WTC11 (cell line): ENCODE data around the gene LHX3. TPM values are rescaled to one million over a fixed set of nuclear protein-coding genes. Genes with fewer than 3 reads are reported as not detected.

Experiments
- ATAC-seq: fragments of 200-7000 bp; cut with Tn5 transposase; 2 replicates; pipeline ENCODE4 v1.10.0; 2021; ENCODE audit warnings: mild to moderate bottlenecking, moderate library complexity
- CTCF ChIA-PET: fragments of 300-600 bp; sonication (Branson Sonifier 250); formaldehyde crosslinking; loops from one replicate; lab custom pipeline; 2021; ENCODE audit warnings: antibody characterized with exemption; lab: Charles Lee
- POLR2A ChIA-PET: fragments of 350-600 bp; sonication (Branson Sonifier 250); formaldehyde crosslinking; loops from one replicate; lab custom pipeline; 2021; ENCODE audit warnings: antibody characterized with exemption; lab: Charles Lee
- DNase-seq: peaks from one replicate; pipeline ENCODE4 v3.0.0; 2021; ENCODE audit warnings: low spot score
- H3K27ac Mint-ChIP-seq: 2 replicates; pipeline ENCODE4 v1.8.0; 2021; ENCODE audit warnings: mixed read lengths
- H3K27me3 Mint-ChIP-seq: 2 replicates; pipeline ENCODE4 v1.8.0; 2021; ENCODE audit warnings: low read depth, mild to moderate bottlenecking, moderate library complexity, mixed read lengths
- H3K36me3 Mint-ChIP-seq: 2 replicates; pipeline ENCODE4 v1.8.0; 2021; ENCODE audit warnings: mixed read lengths
- H3K4me1 Mint-ChIP-seq: 2 replicates; pipeline ENCODE4 v1.8.0; 2022; ENCODE audit warnings: mixed read lengths
- H3K4me3 Mint-ChIP-seq: 2 replicates; pipeline ENCODE4 v1.8.0; 2021; ENCODE audit warnings: mild to moderate bottlenecking, moderate library complexity, mixed read lengths
- H3K9me3 Mint-ChIP-seq: 2 replicates; pipeline ENCODE4 v1.8.0; 2021; ENCODE audit warnings: mixed read lengths
- ATF1 ChIP-seq: sonication (generic); formaldehyde crosslinking; IDR thresholded peaks from 2 replicates; pipeline ENCODE4 v1.8.1; 2023; ENCODE audit warnings: mild to moderate bottlenecking, moderate library complexity, missing genetic modification reagents
- CREM ChIP-seq: sonication (generic); formaldehyde crosslinking; IDR thresholded peaks from 2 replicates; pipeline ENCODE4 v1.8.1; 2022; ENCODE audit warnings: mild to moderate bottlenecking, missing genetic modification reagents, moderate library complexity
- ESRRA ChIP-seq: sonication (generic); formaldehyde crosslinking; IDR thresholded peaks from 2 replicates; pipeline ENCODE4 v1.8.1; 2022; ENCODE audit warnings: mild to moderate bottlenecking, missing genetic modification reagents, borderline replicate concordance
- GTF2I ChIP-seq: fragments of 250-450 bp; sonication (Bioruptor Pico); conservative IDR thresholded peaks from 2 replicates; pipeline ENCODE4 v1.4.0; 2021; ENCODE audit warnings: mild to moderate bottlenecking
- NR1H2 ChIP-seq: sonication (generic); formaldehyde crosslinking; IDR thresholded peaks from 2 replicates; pipeline ENCODE4 v1.9.0; 2021; ENCODE audit warnings: mild to moderate bottlenecking, moderate library complexity, missing genetic modification reagents
- NR3C1 ChIP-seq: sonication (generic); formaldehyde crosslinking; conservative IDR thresholded peaks from 2 replicates; pipeline ENCODE4 v1.8.1; 2023; ENCODE audit warnings: low read depth, mild to moderate bottlenecking, missing genetic modification reagents
- OVOL2 ChIP-seq: fragments of 250-450 bp; sonication (Bioruptor Pico); IDR thresholded peaks from 2 replicates; pipeline ENCODE4 v1.9.0; 2021; ENCODE audit warnings: mild to moderate bottlenecking, borderline replicate concordance
- RELA ChIP-seq: sonication (generic); formaldehyde crosslinking; IDR thresholded peaks from 2 replicates; pipeline ENCODE4 v1.8.1; 2022; ENCODE audit warnings: missing genetic modification reagents, mild to moderate bottlenecking, borderline replicate concordance
- SMAD3 ChIP-seq: sonication (generic); formaldehyde crosslinking; IDR thresholded peaks from 2 replicates; pipeline ENCODE4 v1.8.0; 2022; ENCODE audit warnings: missing genetic modification reagents, mild to moderate bottlenecking, borderline replicate concordance
- SOX15 ChIP-seq: fragments of 250-450 bp; sonication (Bioruptor Pico); IDR thresholded peaks from 2 replicates; pipeline ENCODE4 v1.9.0; 2021; ENCODE audit warnings: mild to moderate bottlenecking
- SP1 ChIP-seq: sonication (generic); formaldehyde crosslinking; conservative IDR thresholded peaks from 2 replicates; pipeline ENCODE4 v1.8.1; 2022; ENCODE audit warnings: missing genetic modification reagents
- TCF7 ChIP-seq: sonication (generic); formaldehyde crosslinking; IDR thresholded peaks from 2 replicates; pipeline ENCODE4 v1.8.0; 2022; ENCODE audit warnings: mild to moderate bottlenecking, low read depth, missing genetic modification reagents, moderate library complexity
- TEAD4 ChIP-seq: sonication (generic); formaldehyde crosslinking; IDR thresholded peaks from 2 replicates; pipeline ENCODE4 v1.8.0; 2022; ENCODE audit warnings: mild to moderate bottlenecking, missing genetic modification reagents
- ZNF232 ChIP-seq: sonication (generic); formaldehyde crosslinking; IDR thresholded peaks from 2 replicates; pipeline ENCODE4 v1.8.0; 2022; ENCODE audit warnings: mild to moderate bottlenecking, missing genetic modification reagents
- ZNF263 ChIP-seq: sonication (generic); formaldehyde crosslinking; IDR thresholded peaks from 2 replicates; pipeline ENCODE4 v1.8.1; 2022; ENCODE audit warnings: low read depth, mild to moderate bottlenecking, moderate library complexity, missing genetic modification reagents
- ZNF396 ChIP-seq: fragments of 250-450 bp; sonication (Bioruptor Pico); IDR thresholded peaks from 2 replicates; pipeline ENCODE4 v1.8.0; 2021; ENCODE audit warnings: mild to moderate bottlenecking, moderate library complexity, borderline replicate concordance
- ZNF423 ChIP-seq: fragments of 250-450 bp; sonication (Bioruptor Pico); IDR thresholded peaks from 2 replicates; pipeline ENCODE4 v2.1.2; 2022; ENCODE audit warnings: mild to moderate bottlenecking, moderate library complexity
- ZNF671 ChIP-seq: fragments of 250-450 bp; sonication (Bioruptor Pico); IDR thresholded peaks from 2 replicates; pipeline ENCODE4 v1.8.0; 2021; ENCODE audit warnings: mild to moderate bottlenecking
- total RNA-seq: library from RNA; stranded (reverse); gene quantifications from 3 replicates; pipeline ENCODE4 v1.2.3, GENCODE V29; 2021
- TF ChIP-seq, protein P1 (sequence below): sonication (generic); formaldehyde crosslinking; IDR thresholded peaks from 2 replicates; pipeline ENCODE4 v1.8.1; 2022; ENCODE audit warnings: mild to moderate bottlenecking, missing genetic modification reagents, moderate library complexity, borderline replicate concordance
- TF ChIP-seq, protein P2 (sequence below): sonication (generic); formaldehyde crosslinking; conservative IDR thresholded peaks from 2 replicates; pipeline ENCODE4 v1.8.1; 2022; ENCODE audit warnings: mild to moderate bottlenecking, missing genetic modification reagents
- TF ChIP-seq, protein P3 (sequence below): sonication (generic); formaldehyde crosslinking; conservative IDR thresholded peaks from 2 replicates; pipeline ENCODE4 v1.8.1; 2023; ENCODE audit warnings: mild to moderate bottlenecking, low read depth, missing genetic modification reagents, moderate library complexity
- TF ChIP-seq, protein P4 (sequence below): fragments of 250-450 bp; sonication (Bioruptor Pico); IDR thresholded peaks from 2 replicates; pipeline ENCODE4 v1.8.0; 2021; ENCODE audit warnings: mild to moderate bottlenecking
- TF ChIP-seq, protein P5 (sequence below): sonication (generic); formaldehyde crosslinking; IDR thresholded peaks from 2 replicates; pipeline ENCODE4 v1.8.1; 2022; ENCODE audit warnings: low read depth, missing genetic modification reagents, borderline replicate concordance

The LHX3 gene
- total RNA-seq, 1 experiment from 2014 or later = not detected

DNA sequence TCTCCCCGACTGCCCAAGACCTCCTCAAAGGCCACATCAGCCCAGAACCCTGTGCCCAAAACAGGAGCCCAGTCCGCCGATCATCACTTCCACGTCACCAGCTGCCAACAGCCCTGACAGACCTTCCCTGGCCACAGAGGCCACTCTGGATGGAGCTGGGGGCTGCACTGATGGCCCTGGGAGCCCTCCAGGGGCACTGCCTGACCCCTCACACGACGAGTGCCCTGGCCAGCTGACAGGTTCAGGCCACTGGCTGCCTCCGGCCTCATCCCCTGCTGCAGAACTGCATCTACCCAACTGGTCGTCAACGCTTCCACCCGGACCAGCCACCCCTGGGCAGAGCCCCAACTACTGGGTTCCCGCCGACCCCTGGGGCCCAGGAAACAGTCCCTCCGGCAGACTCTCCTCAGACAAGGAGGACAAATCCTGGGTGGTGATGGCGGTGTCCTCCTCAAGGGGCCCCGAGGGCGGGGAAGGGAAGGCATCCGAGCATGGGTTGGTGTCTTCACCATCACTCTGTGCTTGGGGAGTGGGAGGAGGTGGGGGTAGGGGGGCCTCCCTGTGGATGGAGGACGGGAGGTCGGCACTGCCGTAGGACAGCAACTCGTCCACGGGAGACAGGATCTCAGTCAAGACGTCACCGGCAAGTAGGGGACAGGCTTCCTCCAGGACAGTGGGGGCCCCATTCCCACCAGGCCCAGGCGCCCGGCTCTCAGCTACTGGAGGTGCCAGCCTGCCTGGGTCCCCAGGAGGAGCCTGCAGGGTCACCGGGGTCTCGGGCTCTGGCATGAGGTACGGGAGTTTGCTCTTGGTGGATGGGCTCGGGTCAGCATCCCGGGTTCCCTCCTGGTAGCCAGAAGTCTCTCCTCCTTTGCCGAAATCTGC, 48.6 kb upstream of the LHX3 start:
- Mint-ChIP-seq H3K36me3 (no peaks in the 10 kb centered on the region), H3K4me1 (no peaks in the 10 kb centered on the region), H3K9me3 (no peaks in the 10 kb centered on the region), H3K27ac (no peak overlapping the region; the same call in 1 of the 2 replicates), H3K4me3 (no peak overlapping the region), H3K27me3 (no peaks in the 10 kb centered on the region)
- CTCF ChIA-PET = interaction anchor here (1.0 to 1.1 kb wide), 3 partner anchors 11 to 110 kb away, joined by 3 to 5 read pairs (median 3); no protein-coding TSS in a partner anchor
- POLR2A ChIA-PET = interaction anchor here (0.7 kb wide), 1 partner anchor 14 kb away, joined by 3 read pairs; no protein-coding TSS in a partner anchor
- TF ChIP-seq NR3C1 (no peak), ZNF396 (no peak), ZNF232 (no peak), CREM (no peak)
- TF ChIP-seq, protein P1, sequence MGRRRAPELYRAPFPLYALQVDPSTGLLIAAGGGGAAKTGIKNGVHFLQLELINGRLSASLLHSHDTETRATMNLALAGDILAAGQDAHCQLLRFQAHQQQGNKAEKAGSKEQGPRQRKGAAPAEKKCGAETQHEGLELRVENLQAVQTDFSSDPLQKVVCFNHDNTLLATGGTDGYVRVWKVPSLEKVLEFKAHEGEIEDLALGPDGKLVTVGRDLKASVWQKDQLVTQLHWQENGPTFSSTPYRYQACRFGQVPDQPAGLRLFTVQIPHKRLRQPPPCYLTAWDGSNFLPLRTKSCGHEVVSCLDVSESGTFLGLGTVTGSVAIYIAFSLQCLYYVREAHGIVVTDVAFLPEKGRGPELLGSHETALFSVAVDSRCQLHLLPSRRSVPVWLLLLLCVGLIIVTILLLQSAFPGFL = no peak
- ATAC-seq (no peak), DNase-seq (no peak)

DNA sequence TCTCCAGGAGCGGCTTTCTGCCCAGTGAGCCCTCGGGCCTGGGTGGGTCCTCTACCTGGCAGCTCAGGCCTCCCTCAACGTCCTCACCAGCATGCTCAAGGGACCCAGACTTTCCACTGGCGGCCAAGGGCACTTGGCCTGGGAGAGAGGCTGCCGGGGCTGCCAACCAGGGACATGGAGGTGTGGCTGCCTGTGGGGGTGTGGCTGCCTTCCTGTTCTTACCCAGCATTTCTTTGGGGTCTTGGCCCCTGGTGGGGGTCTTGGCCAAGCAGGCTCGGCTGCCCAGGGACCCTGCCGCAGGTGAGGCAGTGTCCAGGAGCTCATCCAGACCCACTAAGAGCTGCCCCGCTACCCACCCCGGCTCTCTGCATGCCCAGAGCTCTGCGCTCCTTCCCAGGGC, 47.9 kb upstream of the LHX3 start:
- ChIA-PET POLR2A (interaction anchor here (0.7 kb wide), 1 partner anchor 15 kb away, joined by 3 read pairs; no protein-coding TSS in a partner anchor), CTCF (interaction anchor here (1.1 kb wide), 1 partner anchor 109 kb away, joined by 3 read pairs; no protein-coding TSS in a partner anchor)
- Mint-ChIP-seq H3K36me3 (no peaks in the 10 kb centered on the region), H3K4me1 (peaks cover 3% of the 10 kb centered on the region; the same call in 1 of the 2 replicates), H3K27me3 (no peaks in the 10 kb centered on the region), H3K4me3 (no peak overlapping the region), H3K9me3 (no peaks in the 10 kb centered on the region), H3K27ac (no peak overlapping the region; the same call in 1 of the 2 replicates)
- no peak for DNase-seq
- ATAC-seq = no peak
- TF ChIP-seq ZNF671 (no peak), ZNF396 (no peak), ATF1 (no peak), TEAD4 (CRISPR knock-in tag) (no peak), ZNF423 (no peak), RELA (CRISPR knock-in tag) (no peak), SMAD3 (CRISPR knock-in tag) (no peak), GTF2I (CRISPR knock-in tag) (no peak), SP1 (CRISPR knock-in tag) (no peak), OVOL2 (CRISPR knock-in tag) (no peak), SOX15 (no peak)
- TF ChIP-seq, protein P2, sequence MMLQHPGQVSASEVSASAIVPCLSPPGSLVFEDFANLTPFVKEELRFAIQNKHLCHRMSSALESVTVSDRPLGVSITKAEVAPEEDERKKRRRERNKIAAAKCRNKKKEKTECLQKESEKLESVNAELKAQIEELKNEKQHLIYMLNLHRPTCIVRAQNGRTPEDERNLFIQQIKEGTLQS = no peak
- TF ChIP-seq, protein P3, sequence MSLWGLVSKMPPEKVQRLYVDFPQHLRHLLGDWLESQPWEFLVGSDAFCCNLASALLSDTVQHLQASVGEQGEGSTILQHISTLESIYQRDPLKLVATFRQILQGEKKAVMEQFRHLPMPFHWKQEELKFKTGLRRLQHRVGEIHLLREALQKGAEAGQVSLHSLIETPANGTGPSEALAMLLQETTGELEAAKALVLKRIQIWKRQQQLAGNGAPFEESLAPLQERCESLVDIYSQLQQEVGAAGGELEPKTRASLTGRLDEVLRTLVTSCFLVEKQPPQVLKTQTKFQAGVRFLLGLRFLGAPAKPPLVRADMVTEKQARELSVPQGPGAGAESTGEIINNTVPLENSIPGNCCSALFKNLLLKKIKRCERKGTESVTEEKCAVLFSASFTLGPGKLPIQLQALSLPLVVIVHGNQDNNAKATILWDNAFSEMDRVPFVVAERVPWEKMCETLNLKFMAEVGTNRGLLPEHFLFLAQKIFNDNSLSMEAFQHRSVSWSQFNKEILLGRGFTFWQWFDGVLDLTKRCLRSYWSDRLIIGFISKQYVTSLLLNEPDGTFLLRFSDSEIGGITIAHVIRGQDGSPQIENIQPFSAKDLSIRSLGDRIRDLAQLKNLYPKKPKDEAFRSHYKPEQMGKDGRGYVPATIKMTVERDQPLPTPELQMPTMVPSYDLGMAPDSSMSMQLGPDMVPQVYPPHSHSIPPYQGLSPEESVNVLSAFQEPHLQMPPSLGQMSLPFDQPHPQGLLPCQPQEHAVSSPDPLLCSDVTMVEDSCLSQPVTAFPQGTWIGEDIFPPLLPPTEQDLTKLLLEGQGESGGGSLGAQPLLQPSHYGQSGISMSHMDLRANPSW (CRISPR knock-in tag) = no peak
- TF ChIP-seq, protein P4, sequence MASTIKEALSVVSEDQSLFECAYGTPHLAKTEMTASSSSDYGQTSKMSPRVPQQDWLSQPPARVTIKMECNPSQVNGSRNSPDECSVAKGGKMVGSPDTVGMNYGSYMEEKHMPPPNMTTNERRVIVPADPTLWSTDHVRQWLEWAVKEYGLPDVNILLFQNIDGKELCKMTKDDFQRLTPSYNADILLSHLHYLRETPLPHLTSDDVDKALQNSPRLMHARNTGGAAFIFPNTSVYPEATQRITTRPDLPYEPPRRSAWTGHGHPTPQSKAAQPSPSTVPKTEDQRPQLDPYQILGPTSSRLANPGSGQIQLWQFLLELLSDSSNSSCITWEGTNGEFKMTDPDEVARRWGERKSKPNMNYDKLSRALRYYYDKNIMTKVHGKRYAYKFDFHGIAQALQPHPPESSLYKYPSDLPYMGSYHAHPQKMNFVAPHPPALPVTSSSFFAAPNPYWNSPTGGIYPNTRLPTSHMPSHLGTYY (CRISPR knock-in tag) = no peak

DNA sequence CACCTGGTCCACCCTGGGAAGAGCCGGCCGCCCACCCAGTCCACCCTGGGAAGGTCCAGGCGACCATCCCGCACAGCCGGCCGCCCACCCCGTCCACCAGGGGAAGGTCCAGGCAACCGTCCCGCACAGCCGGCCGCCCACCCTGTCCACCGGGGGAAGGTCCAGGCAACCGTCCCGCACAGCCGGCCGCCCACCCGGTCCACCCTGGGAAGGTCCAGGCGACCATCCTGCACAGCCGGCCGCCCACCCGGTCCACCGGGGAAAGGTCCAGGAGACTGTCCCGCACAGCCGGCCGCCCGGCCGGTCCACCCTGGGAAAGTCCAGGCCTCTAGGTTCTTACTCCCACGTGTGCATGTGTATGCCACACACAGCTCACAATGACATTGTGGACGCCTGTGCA, 47.4 kb upstream of the LHX3 start:
- ChIA-PET CTCF (no interaction called here), POLR2A (no interaction called here)
- ATAC-seq (no peak), DNase-seq (no peak)
- H3K36me3 Mint-ChIP-seq = no peaks in the 10 kb centered on the region
- no peak overlapping the region for H3K4me3 Mint-ChIP-seq
- no peak overlapping the region for H3K27ac Mint-ChIP-seq
- H3K4me1 Mint-ChIP-seq = peaks cover 8% of the 10 kb centered on the region
- H3K27me3 Mint-ChIP-seq = no peaks in the 10 kb centered on the region
- H3K9me3 Mint-ChIP-seq = no peaks in the 10 kb centered on the region
- no peak for TF ChIP-seq ZNF263 (CRISPR knock-in tag)
- TF ChIP-seq, protein P3 (CRISPR knock-in tag) = no peak
- no peak for TF ChIP-seq NR1H2 (CRISPR knock-in tag)
- TF ChIP-seq, protein P5, sequence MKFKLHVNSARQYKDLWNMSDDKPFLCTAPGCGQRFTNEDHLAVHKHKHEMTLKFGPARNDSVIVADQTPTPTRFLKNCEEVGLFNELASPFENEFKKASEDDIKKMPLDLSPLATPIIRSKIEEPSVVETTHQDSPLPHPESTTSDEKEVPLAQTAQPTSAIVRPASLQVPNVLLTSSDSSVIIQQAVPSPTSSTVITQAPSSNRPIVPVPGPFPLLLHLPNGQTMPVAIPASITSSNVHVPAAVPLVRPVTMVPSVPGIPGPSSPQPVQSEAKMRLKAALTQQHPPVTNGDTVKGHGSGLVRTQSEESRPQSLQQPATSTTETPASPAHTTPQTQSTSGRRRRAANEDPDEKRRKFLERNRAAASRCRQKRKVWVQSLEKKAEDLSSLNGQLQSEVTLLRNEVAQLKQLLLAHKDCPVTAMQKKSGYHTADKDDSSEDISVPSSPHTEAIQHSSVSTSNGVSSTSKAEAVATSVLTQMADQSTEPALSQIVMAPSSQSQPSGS (CRISPR knock-in tag) = no peak
- no peak for TF ChIP-seq ESRRA (CRISPR knock-in tag)
- TF ChIP-seq TCF7 (CRISPR knock-in tag) = no peak
